A549 treated with GW870086 at 1 μM for 4 hours (cell line): Measurements from ENCODE around the gene SPACA5. TPM values are rescaled to one million over a fixed set of nuclear protein-coding genes. Genes with fewer than 3 reads are reported as not detected.

Experiments used
- total RNA-seq: library from RNA; stranded (reverse); fragments of 200-300 nt; extraction: Qiagen RNA extraction; gene quantifications from 5 replicates; pipeline ENCODE4 v1.2.3, GENCODE V29; 2022; ENCODE audit warnings: low read depth

The SPACA5 gene
- total RNA-seq: not detected in 5 replicates

GRCh38 chrX:48006688-48007087 is at the start of gene SPACA5:
Gene SPACA5 (plus strand): TSS chrX:48006988. CDS start chrX:48007803, 815 bp downstream.

GRCh38 chrX:48003758-48004457 is 2.9 kb upstream of the SPACA5 start, which contains the start of gene ZNF182:
Gene ZNF182 (minus strand): TSS chrX:48003989. CDS start chrX:48002609, 1,380 bp downstream.

Other genes with a start within 250 kb of the SPACA5 start
- gene ZNF81, start 170.1 kb upstream of the SPACA5 start, total RNA-seq: 3.3 to 7.7 TPM (median 6.2 TPM) in 5 replicates
- gene ZNF182, start 3.0 kb upstream of the SPACA5 start, total RNA-seq: 2.8 to 3.9 TPM (median 3.7 TPM) in 5 replicates
- gene ZNF630, start 64.7 kb downstream of the SPACA5 start, total RNA-seq: 0.13 to 0.31 TPM (median 0.22 TPM) in 5 replicates
- gene SPACA5B, start 123.6 kb downstream of the SPACA5 start, total RNA-seq: not detected in 5 replicates
- gene SSX5, start 189.8 kb downstream of the SPACA5 start, total RNA-seq: not detected in 5 replicates
- gene SSX1, start 248.4 kb downstream of the SPACA5 start, total RNA-seq: not detected in 5 replicates